Muscle of leg (tissue), 16 donors: ENCODE data around the gene MORN2. TPM values are rescaled to one million over a fixed set of nuclear protein-coding genes. Genes with fewer than 3 reads are reported as not detected.
"Not testable (repeated sequence)": the region's sequence is repeated elsewhere in the genome, so short reads cannot be mapped to it uniquely, and the experiment has no call there.

Experiments
- DNase-seq: peaks from one replicate; pipeline ENCODE4 v3.0.0; 2013
- H3K27ac ChIP-seq: one replicate; pipeline ENCODE4 v1.5.1; 2013; ENCODE audit warnings: mild to moderate bottlenecking, low read length, control low read depth
- H3K27me3 ChIP-seq: one replicate; pipeline ENCODE4 v1.6.1; 2013; ENCODE audit warnings: low read length; ENCODE audit not compliant: control insufficient read depth, insufficient read depth
- H3K36me3 ChIP-seq: one replicate; pipeline ENCODE4 v1.6.1; 2013; ENCODE audit warnings: low read length; ENCODE audit not compliant: control insufficient read depth, insufficient read depth
- H3K4me1 ChIP-seq: one replicate; pipeline ENCODE4 v1.6.1; 2013; ENCODE audit warnings: low read length; ENCODE audit not compliant: control insufficient read depth, insufficient read depth
- H3K4me3 ChIP-seq: one replicate; pipeline ENCODE4 v1.5.1; 2013; ENCODE audit warnings: low read length, control low read depth
- H3K9me3 ChIP-seq: replicated peaks from 2 replicates; pipeline ENCODE4 v1.6.1; 2013; ENCODE audit warnings: low read depth, low read length; ENCODE audit not compliant: control insufficient read depth
- WGBS: methylation state at CpG from one replicate; pipeline ENCODE4 v1.1.5; 2013; ENCODE audit warnings: missing lambda C conversion rate; ENCODE audit not compliant: insufficient coverage; 5-methylcytosine and 5-hydroxymethylcytosine counted together
- long read RNA-seq, 11 donors: transcript quantifications; one replicate each; lab custom pipeline, GENCODE V29; 2026
- polyA plus RNA-seq, 8 donors: library from polyadenylated mRNA; unstranded; fragments of 120-200 nt; gene quantifications; one replicate each; pipeline versions ENCODE4 v1.2.1 to v1.2.3, GENCODE V29; 2013; ENCODE audit warnings: inconsistent platforms in 1 of 8, low replicate concordance in 1 of 8; ENCODE audit not compliant: insufficient read length in 8 of 8, insufficient read depth in 1 of 8
- total RNA-seq: library from RNA; stranded (reverse); fragments of 120-200 nt; gene quantifications from one replicate; pipeline ENCODE4 v1.2.4, GENCODE V29; 2013

The MORN2 gene
- 14.7 TPM for total RNA-seq
- polyA plus RNA-seq: 10 to 100 TPM; 10.5 to 15.4 (median 13.2) TPM
- long read RNA-seq, donor 1, partial matches to known transcripts: 0 of 4 reads
- long read RNA-seq, donor 1, other reads (novel, unspliced or antisense): 0 of 4 reads
- long read RNA-seq, donor 2, partial matches to known transcripts: 0 of 1 reads
- long read RNA-seq, donor 2, other reads (novel, unspliced or antisense): 0 of 1 reads
- long read RNA-seq, donor 3, transcript MORN2-201 (5 exons, 739 nt): major isoform, 6 of 6 reads
- long read RNA-seq, donor 3, partial matches to known transcripts: 0 of 6 reads
- long read RNA-seq, donor 3, other reads (novel, unspliced or antisense): 0 of 6 reads
- long read RNA-seq, donor 4, partial matches to known transcripts: 0 of 1 reads
- long read RNA-seq, donor 4, other reads (novel, unspliced or antisense): 0 of 1 reads
- long read RNA-seq, donor 5, transcript MORN2-201 (5 exons, 739 nt): major isoform, 21 of 22 reads
- long read RNA-seq, donor 5, partial matches to known transcripts: 0 of 22 reads
- long read RNA-seq, donor 5, other reads (novel, unspliced or antisense): 0 of 22 reads
- long read RNA-seq, donor 6, transcript MORN2-201 (5 exons, 739 nt): major isoform, 9 of 9 reads
- long read RNA-seq, donor 6, partial matches to known transcripts: 0 of 9 reads
- long read RNA-seq, donor 6, other reads (novel, unspliced or antisense): 0 of 9 reads
- long read RNA-seq, donor 7, transcript MORN2-201 (5 exons, 739 nt): major isoform, 13 of 13 reads
- long read RNA-seq, donor 7, partial matches to known transcripts: 0 of 13 reads
- long read RNA-seq, donor 7, other reads (novel, unspliced or antisense): 0 of 13 reads
- long read RNA-seq, donor 8, transcript MORN2-201 (5 exons, 739 nt): major isoform, 11 of 11 reads
- long read RNA-seq, donor 8, partial matches to known transcripts: 0 of 11 reads
- long read RNA-seq, donor 8, other reads (novel, unspliced or antisense): 0 of 11 reads
- long read RNA-seq, donor 9, transcript MORN2-201 (5 exons, 739 nt): major isoform, 6 of 6 reads
- long read RNA-seq, donor 9, partial matches to known transcripts: 0 of 6 reads
- long read RNA-seq, donor 9, other reads (novel, unspliced or antisense): 0 of 6 reads
- long read RNA-seq, donor 10, partial matches to known transcripts: 0 of 3 reads
- long read RNA-seq, donor 10, other reads (novel, unspliced or antisense): 0 of 3 reads
- long read RNA-seq, donor 11, transcript MORN2-201 (5 exons, 739 nt): major isoform, 10 of 10 reads
- long read RNA-seq, donor 11, partial matches to known transcripts: 0 of 10 reads
- long read RNA-seq, donor 11, other reads (novel, unspliced or antisense): 0 of 10 reads

GRCh38 chr2:38875576-38876367, at the start of gene MORN2, which contains the start of gene DHX57:
Gene MORN2 (plus strand): TSS chr2:38875976.
Gene DHX57 (minus strand): TSS chr2:38875934. CDS start chr2:38868405, 7,529 bp downstream.
- under 1% methylated on average over 46 of the region's 52 CpGs for WGBS

GRCh38 chr2:38827539-38828145, 48.1 kb upstream of the MORN2 start:
- not testable (repeated sequence) for DNase-seq, H3K27ac ChIP-seq, H3K27me3 ChIP-seq, H3K4me1 ChIP-seq, H3K4me3 ChIP-seq, H3K9me3 ChIP-seq
- H3K36me3 ChIP-seq: peaks cover 37% of the 10 kb centered on the region
- 100% methylated on average over 1 of the region's 10 CpGs for WGBS

More at GRCh38 chr2:38875576-38876367, at the start of gene MORN2, which contains the start of gene DHX57:
- H3K9me3 ChIP-seq: peaks cover 5% of the 10 kb centered on the region
- H3K36me3 ChIP-seq: no peaks in the 10 kb centered on the region
- H3K27ac ChIP-seq: peak within 1 kb of the TSS; percentile 85
- peaks cover 10% of the 10 kb centered on the region for H3K4me1 ChIP-seq
- H3K4me3 ChIP-seq: peak within 1 kb of the TSS; percentile 67
- DNase-seq: peak; percentile 93
- no peaks in the 10 kb centered on the region for H3K27me3 ChIP-seq

- no peaks in the 10 kb centered on the region for H3K9me3 ChIP-seq
- no peaks in the 10 kb centered on the region for H3K27me3 ChIP-seq
- no peaks in the 10 kb centered on the region for H3K4me1 ChIP-seq
- DNase-seq: no peak
- H3K36me3 ChIP-seq: peaks cover 36% of the 10 kb centered on the region
- H3K27ac ChIP-seq: no peak overlapping the region
- H3K4me3 ChIP-seq: no peak overlapping the region
- WGBS: no CpG with 5 or more reads among the region's 4 CpGs
Observed at GRCh38 chr2:38828460-38828859, 47.3 kb upstream of the MORN2 start.

GRCh38 chr2:38829971-38830370, 45.8 kb upstream of the MORN2 start:
- H3K36me3 ChIP-seq: peaks cover 39% of the 10 kb centered on the region
- WGBS: no CpG with 5 or more reads among the region's 1 CpG
- no peak for DNase-seq

GRCh38 chr2:38830526-38831159, 45.1 kb upstream of the MORN2 start:
- 95% methylated on average over 3 of the region's 6 CpGs for WGBS
- DNase-seq: peak; percentile 26
- peaks cover 41% of the 10 kb centered on the region for H3K36me3 ChIP-seq
- H3K4me3 ChIP-seq: no peak overlapping the region
- no peaks in the 10 kb centered on the region for H3K9me3 ChIP-seq
- H3K27me3 ChIP-seq: no peaks in the 10 kb centered on the region
- H3K4me1 ChIP-seq: no peaks in the 10 kb centered on the region
- H3K27ac ChIP-seq: peak overlapping the region; percentile 29

More at GRCh38 chr2:38829971-38830370, 45.8 kb upstream of the MORN2 start:
- Histone ChIP-seq H3K4me3 (no peak overlapping the region), H3K27me3 (no peaks in the 10 kb centered on the region), H3K4me1 (no peaks in the 10 kb centered on the region), H3K27ac (no peak overlapping the region), H3K9me3 (no peaks in the 10 kb centered on the region)

- no peaks in the 10 kb centered on the region for H3K27me3 ChIP-seq
- H3K4me1 ChIP-seq: no peaks in the 10 kb centered on the region
- H3K9me3 ChIP-seq: no peaks in the 10 kb centered on the region
- WGBS: 25% methylated on average over 1 of the region's 1 CpG
- DNase-seq: peak; percentile 7
- H3K4me3 ChIP-seq: no peak overlapping the region
- no peak overlapping the region for H3K27ac ChIP-seq
- peaks cover 37% of the 10 kb centered on the region for H3K36me3 ChIP-seq
Observed at GRCh38 chr2:38835015-38835601, 40.7 kb upstream of the MORN2 start.

- H3K27ac ChIP-seq: no peak overlapping the region
- no peaks in the 10 kb centered on the region for H3K27me3 ChIP-seq
- DNase-seq: peak; percentile 72
- H3K4me1 ChIP-seq: no peaks in the 10 kb centered on the region
- peaks cover 36% of the 10 kb centered on the region for H3K36me3 ChIP-seq
- H3K4me3 ChIP-seq: no peak overlapping the region
- no peaks in the 10 kb centered on the region for H3K9me3 ChIP-seq
- WGBS: 80% methylated on average over 1 of the region's 3 CpGs
Observed at GRCh38 chr2:38835990-38836389, 39.8 kb upstream of the MORN2 start.

GRCh38 chr2:38836791-38837190, 39.0 kb upstream of the MORN2 start:
- no CpG with 5 or more reads among the region's 2 CpGs for WGBS
- H3K4me1 ChIP-seq: no peaks in the 10 kb centered on the region

More at GRCh38 chr2:38836791-38837190, 39.0 kb upstream of the MORN2 start:
- no peak for DNase-seq
- no peak overlapping the region for H3K4me3 ChIP-seq
- H3K27me3 ChIP-seq: no peaks in the 10 kb centered on the region
- H3K27ac ChIP-seq: no peak overlapping the region
- H3K9me3 ChIP-seq: no peaks in the 10 kb centered on the region
- peaks cover 40% of the 10 kb centered on the region for H3K36me3 ChIP-seq
